ENCODE measurements around the gene PRPS1. TPM values are rescaled to one million over a fixed set of nuclear protein-coding genes. Genes with fewer than 3 reads are reported as not detected.
"Not testable (repeated sequence)": the region's sequence is repeated elsewhere in the genome, so short reads cannot be mapped to it uniquely, and the experiment has no call there.

PRPS1 gene
- total RNA-seq, 1 donor from 2014 or later, result 27.6 TPM

DNA sequence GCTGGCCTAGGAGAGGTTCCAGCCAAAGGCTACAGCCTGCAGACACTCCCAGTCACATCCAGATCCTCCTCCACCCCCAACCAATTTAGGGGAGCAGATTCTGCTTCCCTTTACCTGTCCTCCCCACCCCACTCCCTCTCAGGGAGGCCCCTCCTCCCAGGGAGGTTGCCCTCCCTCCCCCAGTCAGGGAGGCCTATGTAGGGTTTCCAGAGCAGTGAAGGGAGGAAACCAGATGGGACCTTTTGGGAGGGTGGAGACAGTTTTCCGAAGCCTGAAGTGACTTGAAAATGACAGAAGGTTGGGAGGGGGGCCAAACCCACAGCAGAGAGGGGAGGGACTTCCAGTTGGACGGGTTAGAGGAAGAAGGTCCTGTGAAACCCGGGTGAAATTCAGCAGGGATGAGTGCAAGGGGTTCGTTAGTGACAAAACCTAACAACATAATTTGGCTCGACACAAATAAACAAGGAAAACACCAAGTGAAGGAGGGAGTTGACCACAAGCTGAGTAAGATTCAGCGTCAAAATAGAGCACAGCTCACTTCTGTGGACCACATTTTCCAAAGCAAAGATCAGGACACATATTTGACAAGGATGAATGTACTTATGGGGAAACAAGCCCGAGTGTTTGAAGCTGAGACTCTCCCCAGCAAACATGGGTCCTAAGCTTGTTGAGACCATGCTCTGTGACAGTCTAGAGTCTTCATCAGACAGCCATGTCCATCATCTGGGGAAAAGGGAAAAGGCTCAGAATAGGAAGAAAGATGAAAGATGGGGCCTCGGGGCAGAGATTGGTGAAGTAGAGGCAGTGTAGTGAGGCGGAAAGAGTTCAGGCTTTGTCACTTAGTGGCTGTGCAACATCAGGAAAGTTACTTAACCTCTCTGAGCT is 46.4 kb downstream of the PRPS1 start:
- no peak for DNase-seq (ENCODE audit: low spot score)

DNA sequence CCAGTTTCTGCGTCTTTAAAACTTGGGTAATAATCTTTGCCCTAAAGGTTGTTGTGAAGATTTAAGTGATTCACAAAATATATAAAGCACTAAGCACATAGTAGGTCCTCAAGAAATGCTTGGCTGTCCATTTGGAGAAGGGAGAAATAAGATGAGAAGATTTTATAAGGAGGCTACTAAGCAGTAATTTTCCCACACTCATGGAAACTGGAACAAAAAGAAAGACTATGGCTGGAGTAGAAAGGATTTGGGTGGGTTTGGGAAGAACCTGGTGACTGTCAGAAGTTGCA is 47.0 kb downstream of the PRPS1 start:
- no peak for DNase-seq (ENCODE audit: low spot score)

DNA sequence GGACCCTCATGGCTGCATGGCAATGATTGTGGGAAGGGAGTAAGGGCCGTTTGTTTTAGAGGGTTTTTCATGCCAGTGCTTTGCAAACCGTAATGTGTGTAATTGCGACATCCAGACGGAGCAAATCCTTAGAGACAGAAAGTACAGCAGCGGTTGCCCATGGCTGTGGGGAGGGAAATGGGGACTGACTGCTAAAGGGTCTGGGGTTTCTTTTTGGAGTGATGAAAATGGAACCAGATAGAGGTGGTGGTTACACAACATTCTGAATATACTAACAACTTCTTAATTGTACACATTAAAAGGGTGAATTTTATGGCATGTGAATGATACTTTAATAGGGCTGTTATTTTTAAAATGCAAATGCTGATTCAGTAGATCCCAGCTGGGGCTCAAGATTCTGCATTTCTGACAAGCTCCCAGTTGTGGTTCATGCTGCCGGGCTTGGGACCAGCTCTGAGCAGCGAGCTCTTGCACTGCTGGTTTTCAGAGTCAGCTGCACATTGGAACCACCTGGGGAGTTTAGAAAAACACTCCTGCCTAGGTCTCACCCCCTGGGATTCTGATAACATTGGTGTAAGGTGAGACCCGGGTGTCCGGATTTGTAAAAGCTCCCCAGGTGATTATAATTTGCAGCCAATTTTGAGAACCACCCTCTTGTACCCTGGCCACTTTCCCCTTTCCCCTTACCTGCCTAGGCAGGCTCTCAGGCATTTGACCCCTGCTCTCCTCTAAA is 47.7 kb downstream of the PRPS1 start:
- no peak for DNase-seq (ENCODE audit: low spot score)

DNA sequence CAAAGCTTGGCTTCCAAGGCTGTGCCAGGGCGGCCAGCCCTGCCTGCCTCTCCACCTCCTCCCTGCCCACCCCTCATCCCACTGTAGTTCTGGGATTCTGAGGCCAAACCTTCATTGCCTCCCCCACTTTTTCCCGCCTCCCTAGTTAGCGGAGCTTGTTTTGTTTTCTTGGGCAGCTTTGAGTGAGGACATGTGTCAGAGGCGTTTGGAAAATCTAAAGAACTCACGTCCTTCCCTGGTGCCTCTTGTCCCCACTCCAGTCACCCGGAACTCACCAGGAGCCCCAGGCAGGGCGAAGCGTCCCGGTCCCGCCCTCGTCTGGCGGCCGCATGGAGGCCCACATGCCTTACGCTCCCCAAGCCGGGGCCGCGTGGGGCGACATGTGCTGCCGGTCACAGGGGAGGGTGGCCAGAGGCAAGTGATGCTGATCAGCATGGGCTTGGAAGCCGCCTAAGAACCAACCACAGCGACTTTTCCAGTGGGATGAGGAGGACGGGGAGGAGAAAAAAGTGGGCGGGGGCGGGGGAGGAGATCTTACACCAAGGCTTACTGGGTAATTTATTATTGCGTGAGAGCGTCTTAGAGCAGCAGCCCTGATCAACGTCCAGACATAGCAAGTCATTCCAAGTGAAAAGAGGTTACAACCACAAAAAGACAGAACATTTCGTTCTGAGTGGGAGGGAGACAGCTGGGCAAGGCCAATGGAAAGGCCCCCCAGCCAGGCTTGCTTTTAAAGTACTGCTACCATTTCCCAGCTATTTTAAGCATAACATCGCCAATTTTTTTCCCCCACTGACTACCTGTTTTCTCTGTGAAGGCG is 48.5 kb downstream of the PRPS1 start:
- peak; percentile 96 for DNase-seq (ENCODE audit: low spot score)

DNA sequence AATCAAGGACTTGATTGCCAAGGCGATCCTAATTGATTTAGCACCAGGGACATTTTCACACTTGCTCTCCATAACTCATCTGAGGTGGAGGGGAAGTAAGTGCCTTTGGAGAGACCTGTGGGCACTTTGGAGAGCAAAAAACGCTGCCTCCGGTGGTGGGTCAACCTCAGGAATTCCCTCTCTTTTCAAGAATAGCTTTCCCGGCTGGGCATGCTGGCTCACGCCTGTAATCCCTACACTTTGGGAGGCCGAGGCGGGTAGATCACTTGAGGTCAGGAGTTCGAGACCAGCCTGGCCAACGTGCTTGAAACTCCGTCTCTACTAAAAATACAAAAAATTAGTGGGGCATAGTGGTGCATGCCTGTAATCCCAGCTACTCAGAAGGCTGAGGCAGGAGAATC is 49.2 kb downstream of the PRPS1 start:
- DNase-seq (ENCODE audit: low spot score), result no peak

DNA sequence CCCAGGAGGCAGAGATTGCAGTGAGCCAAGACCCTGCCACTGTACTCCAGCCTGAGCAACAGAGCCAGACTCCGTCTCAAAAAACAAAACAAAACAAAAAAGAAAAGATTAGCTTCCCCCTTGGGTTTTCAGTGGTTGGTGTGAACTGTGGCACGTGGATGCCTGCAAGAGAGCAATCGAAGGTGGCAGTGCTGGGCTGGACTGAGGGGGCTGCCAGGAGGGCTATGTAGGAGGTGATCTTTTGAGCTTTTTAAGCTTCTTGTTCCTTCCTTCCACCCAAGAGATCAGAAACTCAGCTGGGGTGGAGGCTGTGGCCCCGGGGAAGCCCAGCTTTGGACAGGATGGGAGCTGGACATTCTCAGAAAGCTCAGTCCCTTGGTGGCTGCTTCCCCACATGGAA is 49.6 kb downstream of the PRPS1 start:
- DNase-seq (ENCODE audit: low spot score), result no peak

DNA sequence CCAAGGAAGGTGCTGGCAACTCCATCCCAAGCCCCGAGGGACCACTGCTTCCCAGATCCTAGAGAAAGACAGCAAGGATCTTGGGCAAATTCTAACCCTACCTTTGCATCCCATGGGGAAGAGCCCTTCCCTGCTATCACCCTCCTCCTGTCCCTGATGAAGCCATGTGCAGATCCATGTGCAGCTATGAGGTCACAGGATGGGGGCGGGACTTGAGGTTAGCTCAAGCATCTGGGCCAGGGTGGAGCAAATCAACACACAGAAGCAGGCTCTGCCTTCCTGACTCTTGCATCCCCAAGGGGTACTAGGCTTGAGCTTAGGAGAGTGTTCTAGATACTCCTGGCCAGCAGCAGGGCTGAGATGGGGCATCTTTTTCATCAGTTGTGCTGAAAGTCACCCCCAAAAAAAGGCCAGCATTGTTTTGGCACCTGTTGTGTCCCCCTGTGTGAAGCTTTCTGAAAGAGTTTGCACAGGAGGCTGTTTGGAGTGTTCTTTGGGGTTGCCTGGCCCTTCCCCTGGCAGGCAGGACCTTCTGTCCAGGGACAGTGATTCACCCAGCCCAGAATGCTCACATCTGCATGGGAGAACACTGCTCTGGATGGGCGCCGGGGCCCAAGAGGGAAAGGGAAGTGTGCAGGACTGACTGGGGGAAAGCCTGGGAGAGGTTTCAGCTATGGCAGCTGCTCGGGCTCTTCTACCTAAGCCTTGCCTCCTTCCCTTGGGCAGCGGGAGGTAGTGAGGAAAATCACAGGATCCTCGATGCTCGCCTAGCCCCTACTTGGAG is 50.8 kb downstream of the PRPS1 start:
- DNase-seq (ENCODE audit: low spot score), result no peak

DNA sequence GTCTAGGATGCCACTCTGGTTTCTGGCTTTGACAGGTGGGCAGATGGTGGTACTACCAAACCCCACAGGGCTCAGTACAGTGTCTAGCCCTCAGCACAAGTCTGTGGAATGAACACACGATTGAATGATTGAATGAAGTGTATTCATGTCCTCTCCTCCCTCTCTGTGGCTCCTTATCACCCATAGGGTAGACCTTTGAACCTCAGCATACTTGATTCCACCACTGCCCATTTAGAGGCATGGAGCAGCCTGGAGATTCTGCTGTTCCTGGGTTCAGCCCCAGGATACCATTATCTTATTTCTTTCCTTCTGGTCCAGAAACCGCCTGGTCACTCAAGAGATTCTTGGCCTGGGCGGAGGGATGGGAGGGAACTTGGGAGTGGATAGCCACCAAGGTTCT is 53.9 kb downstream of the PRPS1 start:
- peak; percentile 41 for DNase-seq (ENCODE audit: low spot score)

DNA sequence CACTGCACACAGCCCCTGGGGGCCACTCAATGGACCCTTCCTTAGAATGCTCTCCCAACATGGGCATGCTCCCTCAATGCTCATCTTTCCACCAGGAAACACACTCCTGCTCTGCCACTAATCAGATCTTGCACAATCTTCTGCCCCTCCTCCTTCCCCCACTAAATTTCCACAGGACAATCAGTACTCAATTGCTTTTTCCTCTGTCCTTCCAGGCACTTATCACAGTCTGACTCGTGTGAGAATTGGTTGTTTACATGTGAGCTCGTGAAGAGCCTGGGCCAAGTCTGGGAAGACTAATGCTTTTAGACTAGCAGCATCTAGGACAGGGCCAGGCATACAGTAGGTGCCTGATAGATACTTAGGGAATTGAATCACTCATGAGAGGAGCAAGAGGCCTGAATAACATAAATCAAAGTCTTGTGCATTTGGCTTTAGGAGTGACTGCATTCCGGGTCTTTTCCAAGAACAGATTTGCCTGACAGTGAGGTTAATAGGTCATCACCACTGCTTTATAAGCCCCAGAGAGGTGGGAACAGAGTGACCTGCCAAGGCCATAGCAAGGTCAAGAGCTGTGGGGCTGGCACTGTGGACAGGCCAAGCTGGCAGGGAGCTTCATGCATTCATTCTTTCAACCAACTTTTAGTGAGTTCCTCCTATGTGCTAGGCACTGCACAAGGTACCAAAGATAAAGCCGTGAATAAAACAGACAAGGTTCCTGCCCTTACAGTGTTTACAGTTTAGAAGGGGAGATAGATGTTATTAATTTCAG is 55.0 kb downstream of the PRPS1 start:
- DNase-seq (ENCODE audit: low spot score), result peak; percentile 6

DNA sequence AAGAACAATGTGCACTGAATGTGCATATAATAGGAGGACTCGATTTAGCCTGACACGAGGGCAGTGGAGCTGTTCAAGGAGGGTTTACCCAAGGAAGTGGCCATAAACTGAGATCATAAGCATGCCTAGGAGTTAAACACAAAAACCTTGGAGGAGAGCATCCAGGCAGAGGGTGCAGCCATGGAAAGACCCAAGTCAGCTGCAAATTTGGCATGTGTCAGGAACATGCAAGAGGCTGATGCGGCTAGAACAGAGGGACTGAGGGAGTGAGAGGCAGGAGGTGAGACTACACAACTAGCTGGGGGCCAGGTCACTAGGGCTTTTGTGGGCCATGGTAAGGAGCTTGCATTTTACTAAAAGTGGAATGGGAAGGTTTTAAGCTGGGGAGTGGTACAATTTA is 55.6 kb downstream of the PRPS1 start:
- DNase-seq (ENCODE audit: low spot score), result peak; percentile 28

DNA sequence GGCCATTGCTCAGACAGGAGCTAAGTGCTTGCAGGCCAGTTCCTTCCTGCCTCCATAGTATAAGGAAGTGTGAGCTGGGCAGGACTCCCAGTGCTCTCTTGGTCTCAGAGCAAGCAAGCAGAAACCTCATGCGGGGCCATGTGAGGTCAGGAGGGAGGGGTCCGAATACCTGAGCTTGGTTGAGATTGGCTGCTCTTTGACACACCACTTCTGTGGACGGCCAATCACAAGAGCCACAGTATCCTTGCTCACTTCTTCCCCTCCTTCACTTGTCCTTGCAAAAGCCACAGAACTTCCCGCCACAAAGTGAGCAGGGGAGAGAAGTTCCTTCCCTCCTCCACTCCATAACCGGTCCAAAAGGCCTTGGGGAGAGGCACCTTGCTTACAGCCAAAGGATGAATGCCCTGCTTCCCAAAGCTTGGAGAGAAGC is 56.7 kb downstream of the PRPS1 start:
- DNase-seq (ENCODE audit: low spot score), result no peak

DNA sequence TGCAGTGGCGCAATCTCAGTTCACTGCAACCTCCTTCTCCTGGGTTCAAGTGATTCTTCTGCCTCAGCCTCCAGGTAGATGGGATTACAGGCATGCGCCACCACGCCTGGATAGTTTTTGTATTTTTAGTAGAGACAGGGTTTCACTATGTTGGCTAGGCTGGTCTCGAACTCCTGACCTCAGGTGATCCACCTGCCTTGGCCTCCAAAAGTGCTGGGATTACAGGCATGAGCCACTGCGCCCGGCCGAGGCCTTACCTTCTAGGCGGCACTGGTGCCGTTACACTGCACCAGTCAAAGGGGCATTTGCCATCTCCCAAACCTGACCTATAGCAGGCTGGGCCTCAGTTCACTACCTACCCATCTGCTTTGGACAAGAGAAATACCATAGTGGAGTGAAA is 57.3 kb downstream of the PRPS1 start:
- not testable (repeated sequence) for DNase-seq (ENCODE audit: low spot score)

DNA sequence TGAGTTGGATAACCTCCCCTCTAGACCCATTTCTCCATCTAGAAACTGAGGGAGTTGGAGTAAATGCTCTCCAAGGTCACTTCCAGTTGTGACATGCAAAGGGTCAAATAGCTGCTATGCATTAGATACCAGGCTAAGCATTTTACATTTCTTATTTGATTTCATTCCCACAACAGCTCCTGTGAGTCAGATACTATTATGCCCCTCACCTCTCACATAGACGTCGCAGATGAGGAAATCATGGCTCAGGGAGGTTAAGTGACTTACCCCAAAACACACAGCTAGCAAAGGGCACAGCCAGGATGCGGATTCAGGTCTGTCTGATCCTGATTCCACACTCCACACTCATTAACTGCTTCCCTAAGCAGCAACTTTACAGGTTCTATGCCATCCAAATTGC is 57.7 kb downstream of the PRPS1 start:
- no peak for DNase-seq (ENCODE audit: low spot score)

DNA sequence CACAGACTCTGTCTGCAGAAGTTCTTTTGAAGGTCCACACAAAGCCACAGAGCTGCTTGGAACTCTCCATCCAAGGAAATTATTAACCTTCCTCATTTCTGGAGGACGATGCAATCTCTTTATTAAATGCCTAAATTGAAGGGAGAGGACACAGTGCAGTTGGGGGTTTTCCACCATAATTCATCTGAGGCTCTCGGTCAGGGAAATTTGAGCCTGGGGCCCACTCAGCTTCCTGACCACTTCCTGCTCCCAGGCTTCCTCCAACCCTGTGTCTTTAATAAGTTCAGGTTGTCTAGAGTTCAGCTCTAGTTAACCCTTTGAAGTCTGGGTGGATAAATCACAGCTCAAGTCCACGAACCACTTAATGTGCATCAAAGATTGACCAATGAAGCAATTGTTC is 58.5 kb downstream of the PRPS1 start:
- peak; percentile 26 for DNase-seq (ENCODE audit: low spot score)

DNA sequence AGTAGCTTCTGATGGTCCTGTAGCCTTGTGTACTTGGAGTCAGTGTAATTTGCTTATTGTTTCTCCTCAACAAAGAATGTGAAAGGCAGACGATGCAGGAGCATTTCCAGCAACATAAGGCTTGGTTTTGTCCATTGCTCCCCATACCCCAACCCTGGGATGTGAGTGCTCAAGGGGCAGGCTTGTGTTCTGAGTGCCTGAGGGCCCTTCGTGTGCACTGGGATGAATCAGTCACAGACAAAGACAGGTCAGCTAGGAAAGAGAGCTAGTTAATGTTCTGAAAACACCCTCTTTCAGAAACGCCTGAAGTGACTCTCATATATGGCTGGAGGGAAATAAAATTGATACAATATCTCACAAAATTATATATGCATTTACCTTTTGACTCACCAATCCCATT is 59.1 kb downstream of the PRPS1 start:
- peak; percentile 33 for DNase-seq (ENCODE audit: low spot score)

DNA sequence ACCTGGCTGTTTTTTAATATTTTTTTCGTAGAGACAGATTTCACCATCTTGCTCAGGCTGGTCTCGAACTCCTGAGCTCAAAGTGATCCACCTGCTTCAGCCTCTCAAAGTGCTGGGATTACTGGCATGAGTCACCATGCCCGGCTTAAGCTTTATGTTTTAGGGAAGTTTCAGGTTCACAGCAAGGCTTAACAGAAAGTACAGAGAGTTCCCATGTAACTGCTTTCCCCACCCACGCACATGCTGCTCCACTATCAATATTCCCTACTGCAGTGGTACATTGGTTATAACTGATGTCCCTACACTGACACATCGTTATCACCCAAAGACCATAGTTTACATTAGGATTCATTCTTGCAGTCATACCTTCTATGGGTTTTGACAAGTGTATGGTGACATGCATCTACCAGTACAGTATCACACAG is 62.7 kb downstream of the PRPS1 start:
- DNase-seq (ENCODE audit: low spot score), result peak; percentile 4

DNA sequence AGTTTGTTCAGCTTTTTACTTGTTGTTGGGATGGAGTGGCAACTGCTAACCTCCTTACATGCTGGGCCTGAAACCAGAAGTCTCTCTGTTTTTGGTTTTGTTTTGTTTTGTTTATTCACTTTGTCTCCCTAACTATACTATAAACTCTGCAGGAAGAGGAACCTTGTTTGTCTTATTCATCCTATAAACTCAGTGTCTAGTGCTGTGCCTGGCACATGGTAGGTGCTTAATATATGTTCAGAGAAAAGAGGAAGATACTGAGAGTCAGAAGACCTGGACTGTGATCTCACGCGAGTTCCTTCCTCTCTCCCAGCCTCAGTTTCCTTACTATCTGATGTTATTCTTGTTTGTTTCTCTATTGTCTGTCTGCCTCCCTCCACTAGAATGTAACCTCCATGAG is 71.3 kb downstream of the PRPS1 start:
- DNase-seq (ENCODE audit: low spot score), result no peak

DNA sequence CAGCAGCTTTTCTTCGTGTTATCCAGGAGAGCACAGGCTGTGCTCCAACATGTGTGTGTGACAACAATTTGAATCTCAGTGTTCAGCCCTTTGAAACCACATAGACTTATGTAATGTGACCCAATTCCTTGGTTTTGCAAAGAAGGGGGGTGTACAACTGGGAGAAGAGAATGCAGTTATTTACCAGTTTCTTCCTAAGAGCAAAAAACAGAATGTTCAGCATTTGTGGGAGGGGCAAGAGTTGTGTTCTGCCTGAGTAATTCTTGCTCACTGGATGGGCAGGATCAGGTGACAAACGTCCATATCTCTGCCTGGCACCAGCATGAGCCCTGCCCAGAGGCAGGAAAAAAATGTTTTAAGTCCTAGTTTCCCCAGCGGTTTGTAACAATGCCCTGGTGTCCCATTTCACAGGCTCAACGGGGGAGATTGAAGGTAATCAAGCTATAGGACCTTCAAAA is 72.0 kb downstream of the PRPS1 start:
- no peak for DNase-seq (ENCODE audit: low spot score)
